IMR-90 (cell line): ENCODE measurements around the gene MRPL44. TPM values are rescaled to one million over a fixed set of nuclear protein-coding genes. Genes with fewer than 3 reads are reported as not detected.

Source experiments
- NFE2L2 ChIP-seq: fragments of 150-350 bp; IDR thresholded peaks from 2 replicates; pipeline ENCODE4 v1.6.1; 2016; ENCODE audit warnings: low read depth, mild to moderate bottlenecking, low read length
- POLR2A ChIP-seq: IDR thresholded peaks from 2 replicates; pipeline ENCODE4 v1.6.1; 2012; ENCODE audit warnings: mild to moderate bottlenecking, low read depth, low read length
- RCOR1 ChIP-seq: IDR thresholded peaks from 2 replicates; pipeline ENCODE4 v1.6.1; 2012; ENCODE audit warnings: mild to moderate bottlenecking, low read length, improper control_type of control experiment; ENCODE audit not compliant: insufficient replicate concordance
- polyA plus RNA-seq, 3 experiments: library from polyadenylated mRNA; depleted of rRNA; stranded (reverse); fragments of >200 nt; gene quantifications; 2 replicates each; pipeline ENCODE4 v1.2.3, GENCODE V29; 2012; ENCODE audit warnings: low replicate concordance in 1 of 3
- total RNA-seq: library from RNA; depleted of rRNA; stranded (reverse); fragments of >200 nt; gene quantifications from 2 replicates; pipeline ENCODE4 v1.2.3, GENCODE V29; 2012
- TF ChIP-seq, protein P1 (sequence below): fragments of 150-350 bp; IDR thresholded peaks from 2 replicates; pipeline ENCODE4 v1.6.1; 2017; ENCODE audit warnings: mild to moderate bottlenecking, antibody characterized with exemption, low read length, low read depth

Gene MRPL44
- total and polyA plus RNA-seq, 2 of the 4 experiments (the other 2 are of a cell fraction): 18.6 to 20.1 TPM

DNA sequence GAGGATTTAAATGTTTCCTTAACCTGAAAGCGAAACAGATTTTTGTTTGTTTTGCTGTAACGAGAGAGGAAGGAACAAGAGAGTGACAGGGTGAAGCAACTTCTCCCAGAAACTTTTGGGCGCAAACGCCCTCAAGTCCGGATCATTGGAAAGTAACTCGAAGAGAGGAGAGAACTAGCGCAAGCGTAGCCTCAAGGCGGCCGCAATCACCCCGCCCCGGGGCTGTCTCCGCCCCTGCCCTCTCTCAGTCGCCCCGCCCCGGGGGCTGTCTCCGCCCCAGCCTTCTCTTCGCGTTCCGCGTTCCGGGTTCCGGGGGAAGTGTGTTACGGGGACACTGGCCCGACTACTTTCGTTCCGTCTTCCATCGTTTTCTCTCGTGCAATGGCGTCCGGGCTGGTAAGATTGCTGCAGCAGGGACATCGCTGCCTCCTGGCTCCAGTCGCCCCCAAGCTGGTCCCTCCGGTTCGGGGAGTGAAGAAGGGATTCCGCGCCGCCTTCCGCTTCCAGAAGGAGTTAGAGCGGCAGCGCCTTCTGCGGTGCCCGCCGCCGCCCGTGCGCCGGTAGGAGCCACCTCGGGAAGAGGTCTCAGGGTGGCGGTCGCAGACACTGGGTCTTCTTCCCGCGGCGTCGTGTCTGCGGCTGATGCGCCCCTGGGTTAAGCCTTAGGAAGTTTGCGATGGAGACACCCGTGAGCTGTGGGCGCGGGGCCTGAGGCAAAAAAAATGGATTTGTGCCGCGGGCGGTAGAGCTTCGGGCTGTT, at the start of gene MRPL44 (continued):
- no peak for TF ChIP-seq RCOR1
- TF ChIP-seq, protein P1, sequence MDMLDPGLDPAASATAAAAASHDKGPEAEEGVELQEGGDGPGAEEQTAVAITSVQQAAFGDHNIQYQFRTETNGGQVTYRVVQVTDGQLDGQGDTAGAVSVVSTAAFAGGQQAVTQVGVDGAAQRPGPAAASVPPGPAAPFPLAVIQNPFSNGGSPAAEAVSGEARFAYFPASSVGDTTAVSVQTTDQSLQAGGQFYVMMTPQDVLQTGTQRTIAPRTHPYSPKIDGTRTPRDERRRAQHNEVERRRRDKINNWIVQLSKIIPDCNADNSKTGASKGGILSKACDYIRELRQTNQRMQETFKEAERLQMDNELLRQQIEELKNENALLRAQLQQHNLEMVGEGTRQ: peak; percentile 39; the same call in 1 of the 2 replicates
- no peak for TF ChIP-seq NFE2L2
- TF ChIP-seq POLR2A: peak; percentile 85
